HCT116 (cell line): ENCODE measurements around the gene CORO2A.

ENCODE experiments used
- CTCF ChIP-seq, 3 experiments: fragments of 200-600 bp in 1 of 3; sonication (generic) in 1 of 3; IDR thresholded peaks in 2 of 3; conservative IDR thresholded peaks in 1 of 3; 2 replicates each; pipeline ENCODE4 v1.5.1; 2012 to 2017; ENCODE audit warnings: low read depth in 2 of 3, low read length in 2 of 3, antibody characterized with exemption in 1 of 3, borderline replicate concordance in 1 of 3, control low read depth in 1 of 3, mild to moderate bottlenecking in 1 of 3, mixed read lengths in 1 of 3, mixed run types in 1 of 3, moderate library complexity in 1 of 3; ENCODE audit not compliant: insufficient read depth in 1 of 3
- EZH2 ChIP-seq: fragments of 200-600 bp; sonication (generic); IDR thresholded peaks from 2 replicates; pipeline ENCODE4 v1.6.1; 2017; ENCODE audit warnings: antibody characterized with exemption, mixed run types
- EZH2phosphoT487 ChIP-seq: fragments of 200-600 bp; IDR thresholded peaks from 2 replicates; pipeline ENCODE4 v1.6.1; 2018; ENCODE audit warnings: antibody characterized with exemption, borderline replicate concordance
- JUND ChIP-seq: IDR thresholded peaks from 2 replicates; pipeline ENCODE4 v1.6.1; 2012
- POLR2A ChIP-seq: IDR thresholded peaks from 2 replicates; pipeline ENCODE4 v1.7.0; 2011; ENCODE audit warnings: borderline replicate concordance; ENCODE audit not compliant: insufficient read depth, insufficient read length; ENCODE audit errors: extremely low read depth
- POLR2AphosphoS5 ChIP-seq: IDR thresholded peaks from 2 replicates; pipeline ENCODE4 v1.6.1; 2011; ENCODE audit warnings: mild to moderate bottlenecking, low read depth, low read length, moderate library complexity
- RAD21 ChIP-seq: IDR thresholded peaks from 2 replicates; pipeline ENCODE4 v1.6.1; 2012; ENCODE audit warnings: low read depth, mild to moderate bottlenecking
- REST ChIP-seq: IDR thresholded peaks from 2 replicates; pipeline ENCODE4 v1.6.1; 2012; ENCODE audit warnings: low read depth

- TF ChIP-seq CTCF (IDR thresholded peaks at IDR 0.05 in 2 of 3, conservative IDR thresholded peaks at IDR 0.05 in 1 of 3; ENCODE audit: borderline replicate concordance in 1 of 3, insufficient read depth in 1 of 3, low read depth in 2 of 3, low read length in 2 of 3) (no peak), POLR2AphosphoS5 (no peak), EZH2phosphoT487 (no peak), RAD21 (no peak), JUND (no peak), REST (no peak), POLR2A (no peak), EZH2 (no peak)
Observed at GRCh38 chr9:98187926-98188325, 4.5 kb downstream of the CORO2A start.
